Trophoblast cell (in vitro differentiated cells and primary cell): ENCODE results near the gene C1orf210.

Experiments
- DNase-seq, 2 donors: peaks; one replicate each; pipeline ENCODE4 v3.0.0-alpha.2; 2016
- H2AFZ ChIP-seq: 2 replicates; pipeline ENCODE4 v1.6.1; 2013; ENCODE audit warnings: low read length, moderate library complexity, mild to moderate bottlenecking; ENCODE audit not compliant: insufficient read depth, poor library complexity
- H2AK5ac ChIP-seq: 2 replicates; pipeline ENCODE4 v1.6.1; 2013; ENCODE audit warnings: mild to moderate bottlenecking, low read length
- H2BK120ac ChIP-seq: 2 replicates; pipeline ENCODE4 v1.6.1; 2013; ENCODE audit warnings: low read length, mild to moderate bottlenecking, moderate library complexity; ENCODE audit not compliant: insufficient read depth, poor library complexity
- H2BK12ac ChIP-seq: 2 replicates; pipeline ENCODE4 v1.6.1; 2013; ENCODE audit warnings: mild to moderate bottlenecking, low read length, moderate library complexity
- H2BK5ac ChIP-seq: 2 replicates; pipeline ENCODE4 v1.6.1; 2013; ENCODE audit warnings: low read length, low read depth, moderate library complexity, mild to moderate bottlenecking; ENCODE audit not compliant: poor library complexity
- H3K14ac ChIP-seq: 2 replicates; pipeline ENCODE4 v1.6.1; 2013; ENCODE audit warnings: mild to moderate bottlenecking, low read length
- H3K18ac ChIP-seq: 2 replicates; pipeline ENCODE4 v1.6.1; 2013; ENCODE audit warnings: mild to moderate bottlenecking, low read length
- H3K23ac ChIP-seq: 2 replicates; pipeline ENCODE4 v1.6.1; 2013; ENCODE audit warnings: low read length
- H3K27ac ChIP-seq: 2 replicates; pipeline ENCODE4 v1.5.1; 2013; ENCODE audit warnings: low read depth, mild to moderate bottlenecking, inconsistent platforms, low read length, moderate library complexity
- H3K27me3 ChIP-seq: 2 replicates; pipeline ENCODE4 v1.6.1; 2013; ENCODE audit warnings: inconsistent platforms, mild to moderate bottlenecking, low read length, moderate library complexity; ENCODE audit not compliant: insufficient read depth
- H3K36me3 ChIP-seq, 2 experiments: 1 replicate in 1 of 2; 2 replicates in 1 of 2; pipeline ENCODE4 v1.6.1; 2013; ENCODE audit warnings: low read length in 2 of 2, mild to moderate bottlenecking in 2 of 2, moderate library complexity in 1 of 2; ENCODE audit not compliant: insufficient read depth in 2 of 2, control insufficient read depth in 1 of 2
- H3K4ac ChIP-seq: 2 replicates; pipeline ENCODE4 v1.6.1; 2013; ENCODE audit warnings: low read depth, mild to moderate bottlenecking, low read length, moderate library complexity
- H3K4me1 ChIP-seq, 2 experiments: 1 replicate in 1 of 2; 2 replicates in 1 of 2; pipeline ENCODE4 v1.6.1; 2013; ENCODE audit warnings: low read length in 2 of 2, mild to moderate bottlenecking in 2 of 2, moderate library complexity in 1 of 2; ENCODE audit not compliant: insufficient read depth in 2 of 2, control insufficient read depth in 1 of 2
- H3K4me2 ChIP-seq: 2 replicates; pipeline ENCODE4 v1.6.1; 2013; ENCODE audit warnings: inconsistent platforms, mild to moderate bottlenecking, low read length, moderate library complexity
- H3K4me3 ChIP-seq: 2 replicates; pipeline ENCODE4 v1.5.1; 2013; ENCODE audit warnings: mild to moderate bottlenecking, low read depth, low read length, inconsistent platforms
- H3K79me1 ChIP-seq: one replicate; pipeline ENCODE4 v1.6.1; 2013; ENCODE audit warnings: low read length
- H3K79me2 ChIP-seq: 2 replicates; pipeline ENCODE4 v1.6.1; 2013; ENCODE audit warnings: low read length, mild to moderate bottlenecking; ENCODE audit not compliant: control insufficient read depth, insufficient read depth, poor library complexity
- H3K9ac ChIP-seq: 2 replicates; pipeline ENCODE4 v1.6.1; 2013; ENCODE audit warnings: mild to moderate bottlenecking, low read length
- H3K9me3 ChIP-seq: 2 replicates; pipeline ENCODE4 v1.6.1; 2013; ENCODE audit warnings: low read depth, mild to moderate bottlenecking, control low read depth, inconsistent platforms, low read length; ENCODE audit not compliant: insufficient read depth
- H4K12ac ChIP-seq: 2 replicates; pipeline ENCODE4 v1.6.1; 2013; ENCODE audit warnings: low read depth, mild to moderate bottlenecking, low read length, moderate library complexity
- H4K8ac ChIP-seq: 2 replicates; pipeline ENCODE4 v1.6.1; 2013; ENCODE audit warnings: low read depth, mild to moderate bottlenecking, low read length, moderate library complexity
- H4K91ac ChIP-seq: one replicate; pipeline ENCODE4 v1.6.1; 2013; ENCODE audit warnings: low read depth, mild to moderate bottlenecking, low read length, moderate library complexity
- WGBS: extraction: QIAGEN DNeasy Blood & Tissue Kit; methylation state at CpG from one replicate; pipeline ENCODE4 v1.1.7; 2013; ENCODE audit warnings: missing lambda C conversion rate; ENCODE audit not compliant: insufficient read length, insufficient coverage; ENCODE audit errors: extremely low coverage; 5-methylcytosine and 5-hydroxymethylcytosine counted together

Gene C1orf210

DNA sequence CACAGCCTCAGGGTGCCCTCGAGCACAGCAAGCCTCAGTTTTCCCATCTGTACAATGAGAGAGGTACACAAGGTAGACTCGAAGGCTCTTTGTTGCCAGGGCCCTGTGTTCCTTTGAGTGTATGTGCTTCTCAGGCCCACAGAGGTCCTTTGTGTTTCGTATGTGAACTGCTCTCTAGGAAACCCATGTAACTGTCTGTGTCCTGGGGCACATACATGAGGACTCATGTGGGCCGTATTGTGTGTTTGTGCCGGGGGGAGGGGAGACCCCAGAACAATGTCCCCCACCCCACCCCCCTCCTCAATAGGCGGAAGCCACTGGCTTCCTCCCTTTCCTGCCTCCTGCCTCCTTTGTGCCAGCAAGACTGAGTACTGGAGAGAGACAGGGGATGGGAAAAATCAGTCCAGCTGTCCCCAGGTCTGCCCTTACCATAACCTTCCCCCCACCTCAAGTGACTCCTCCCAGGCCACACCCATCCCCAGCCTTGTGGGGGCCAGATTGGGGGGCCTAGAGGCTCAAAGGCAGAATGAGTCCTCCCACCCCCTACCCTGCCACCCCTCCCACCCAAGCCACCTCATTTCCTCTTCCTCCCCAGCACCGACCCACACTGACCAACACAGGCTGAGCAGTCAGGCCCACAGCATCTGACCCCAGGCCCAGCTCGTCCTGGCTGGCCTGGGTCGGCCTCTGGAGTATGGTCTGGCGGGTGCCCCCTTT is 15.2 kb upstream of the C1orf210 start, which contains the start of gene TIE1:
Gene TIE1, plus strand, starts transcription at position 605 of the 717 bp plus-strand sequence. Its CDS starts 90 bp downstream, at position 695.
- WGBS = no CpG with 5 or more reads among the region's 10 CpGs
- H3K27ac ChIP-seq = no peak within 1 kb of the TSS
- no peak within 1 kb of the TSS for H3K14ac ChIP-seq
- no peak within 1 kb of the TSS for H3K4me2 ChIP-seq
- H2BK5ac ChIP-seq = no peak within 1 kb of the TSS
- H2AK5ac ChIP-seq = no peak within 1 kb of the TSS
- no peak within 1 kb of the TSS for H4K12ac ChIP-seq
- no peaks in the 10 kb centered on the region for H3K79me1 ChIP-seq
- no peak within 1 kb of the TSS for H4K91ac ChIP-seq
- H3K9ac ChIP-seq = no peak within 1 kb of the TSS
- H3K27me3 ChIP-seq = no peaks in the 10 kb centered on the region
- H3K23ac ChIP-seq = no peak within 1 kb of the TSS
- no peak within 1 kb of the TSS for H2BK12ac ChIP-seq
- no peaks in the 10 kb centered on the region for H3K79me2 ChIP-seq
- DNase-seq = no peak
- H3K36me3 ChIP-seq = no peaks in the 10 kb centered on the region
- H2BK120ac ChIP-seq = no peak within 1 kb of the TSS
- H3K9me3 ChIP-seq = peaks cover 2% of the 10 kb centered on the region
- no peaks in the 10 kb centered on the region for H3K4me1 ChIP-seq
- H3K4ac ChIP-seq = no peak within 1 kb of the TSS
- H2AFZ ChIP-seq = no peak within 1 kb of the TSS
- no peak within 1 kb of the TSS for H4K8ac ChIP-seq
- no peak within 1 kb of the TSS for H3K18ac ChIP-seq
- no peak within 1 kb of the TSS for H3K4me3 ChIP-seq

DNA sequence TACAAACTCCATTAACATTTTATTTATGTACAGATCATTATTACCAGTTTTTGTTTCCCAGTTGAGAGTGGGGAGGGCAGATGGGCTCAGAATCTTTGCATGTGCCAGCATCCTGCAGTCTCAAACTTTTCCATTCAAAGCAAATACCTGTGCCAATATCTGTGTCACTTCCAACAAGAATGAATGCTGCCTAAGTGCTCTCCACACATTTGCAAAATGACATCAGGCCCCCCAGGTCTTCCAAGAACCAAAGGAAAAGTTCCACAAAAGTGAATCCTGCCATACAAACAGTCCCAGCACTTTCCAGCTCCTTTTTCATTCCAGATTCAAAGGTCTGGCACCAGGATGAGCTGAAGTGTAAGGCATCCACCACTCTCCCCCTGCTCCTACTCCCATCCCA is 13.7 kb upstream of the C1orf210 start:
- no peaks in the 10 kb centered on the region for H3K4me1 ChIP-seq

DNA sequence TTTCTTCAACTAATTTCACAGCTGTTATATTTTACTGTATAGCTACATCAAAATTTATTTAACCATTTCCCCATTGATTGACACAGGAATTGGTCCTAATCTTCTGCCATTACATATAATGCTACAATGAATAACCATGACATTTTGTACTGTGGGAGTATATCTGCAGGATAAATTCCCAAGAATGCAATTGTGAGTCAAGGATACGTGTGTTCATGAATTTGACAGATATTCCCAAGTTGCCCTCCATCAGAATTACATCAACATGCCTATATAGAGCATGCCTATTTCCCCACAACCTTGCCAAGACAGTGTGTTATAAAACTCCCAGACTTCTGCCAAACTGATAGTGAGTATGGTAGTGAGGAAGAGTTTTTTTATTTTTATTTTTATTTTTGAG is 12.7 kb upstream of the C1orf210 start:
- Histone ChIP-seq H3K9me3 (no peaks in the 10 kb centered on the region), H3K4me1 (no peaks in the 10 kb centered on the region), H3K36me3 (no peaks in the 10 kb centered on the region), H3K4me2 (no peak overlapping the region), H3K27ac (no peak overlapping the region), H3K27me3 (no peaks in the 10 kb centered on the region), H4K12ac (no peak overlapping the region), H2AFZ (no peak overlapping the region), H3K4ac (no peak overlapping the region), H3K4me3 (no peak overlapping the region), H2BK5ac (no peak overlapping the region), H4K8ac (no peak overlapping the region), H2BK120ac (no peak overlapping the region), H3K14ac (no peak overlapping the region), H2AK5ac (no peak overlapping the region), H3K9ac (no peak overlapping the region), H3K79me1 (no peaks in the 10 kb centered on the region), H4K91ac (no peak overlapping the region), H3K79me2 (no peaks in the 10 kb centered on the region), H3K23ac (no peak overlapping the region), H3K18ac (no peak overlapping the region), H2BK12ac (no peak overlapping the region)
- DNase-seq = no peak
- no CpG with 5 or more reads among the region's 1 CpG for WGBS

More for the DNA sequence above, 13.7 kb upstream of the C1orf210 start:
- no peaks in the 10 kb centered on the region for H3K79me1 ChIP-seq
- no peaks in the 10 kb centered on the region for H3K36me3 ChIP-seq
- H2BK120ac ChIP-seq = no peak overlapping the region
- no peak overlapping the region for H3K14ac ChIP-seq
- H4K12ac ChIP-seq = no peak overlapping the region
- H4K91ac ChIP-seq = no peak overlapping the region
- no peaks in the 10 kb centered on the region for H3K9me3 ChIP-seq
- no peak overlapping the region for H2BK5ac ChIP-seq
- no peak overlapping the region for H3K4me2 ChIP-seq
- H3K23ac ChIP-seq = no peak overlapping the region
- H4K8ac ChIP-seq = no peak overlapping the region
- no peak overlapping the region for H3K4me3 ChIP-seq
- H2BK12ac ChIP-seq = no peak overlapping the region
- no peak overlapping the region for H3K27ac ChIP-seq
- H3K9ac ChIP-seq = no peak overlapping the region
- H3K18ac ChIP-seq = no peak overlapping the region
- no peaks in the 10 kb centered on the region for H3K79me2 ChIP-seq
- H2AFZ ChIP-seq = no peak overlapping the region
- H3K27me3 ChIP-seq = no peaks in the 10 kb centered on the region
- no peak for DNase-seq
- no peak overlapping the region for H2AK5ac ChIP-seq
- H3K4ac ChIP-seq = no peak overlapping the region

DNA sequence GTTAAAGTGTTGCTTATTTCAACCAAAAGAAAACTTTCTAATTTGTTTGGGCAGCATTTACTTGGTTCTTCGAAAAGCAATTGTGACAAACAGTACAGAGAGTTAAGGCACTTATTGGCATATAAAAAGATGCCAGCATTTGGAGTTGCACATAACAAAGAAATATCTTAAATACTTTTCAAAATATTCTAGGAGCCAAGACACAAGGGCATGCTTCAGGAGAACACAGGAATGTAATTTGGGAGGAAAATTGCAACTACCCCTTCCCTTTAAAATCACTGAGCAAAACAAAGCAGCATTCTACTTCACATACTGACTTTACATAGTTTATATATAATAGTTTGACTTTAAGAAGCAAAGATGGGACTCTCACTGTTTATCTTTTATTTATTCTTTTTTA is 10.8 kb upstream of the C1orf210 start:
- H2AK5ac ChIP-seq = no peak overlapping the region
- no peak overlapping the region for H3K23ac ChIP-seq
- H4K12ac ChIP-seq = no peak overlapping the region
- no peak overlapping the region for H3K9ac ChIP-seq
- H3K4ac ChIP-seq = no peak overlapping the region
- no CpG with 5 or more reads among the region's 1 CpG for WGBS
- no peak overlapping the region for H2AFZ ChIP-seq
- no peak overlapping the region for H3K4me3 ChIP-seq
- H3K79me1 ChIP-seq = no peaks in the 10 kb centered on the region
- no peaks in the 10 kb centered on the region for H3K36me3 ChIP-seq
- H3K27me3 ChIP-seq = no peaks in the 10 kb centered on the region
- no peak overlapping the region for H2BK12ac ChIP-seq
- H2BK120ac ChIP-seq = no peak overlapping the region
- H4K91ac ChIP-seq = no peak overlapping the region
- H4K8ac ChIP-seq = no peak overlapping the region
- no peaks in the 10 kb centered on the region for H3K4me1 ChIP-seq
- H2BK5ac ChIP-seq = no peak overlapping the region
- H3K9me3 ChIP-seq = no peaks in the 10 kb centered on the region
- no peak overlapping the region for H3K14ac ChIP-seq
- H3K4me2 ChIP-seq = no peak overlapping the region
- H3K27ac ChIP-seq = no peak overlapping the region
- no peaks in the 10 kb centered on the region for H3K79me2 ChIP-seq
- peak in 1 of 2 donors; percentile 18 for DNase-seq
- no peak overlapping the region for H3K18ac ChIP-seq
